SU-DHL-6 (cell line): Measurements from ENCODE around the gene CR1L.

Source experiments
- EZH2phosphoT487 ChIP-seq: fragments of 200-600 bp; sonication (generic), shearing (Covaris generic); conservative IDR thresholded peaks from 2 replicates; pipeline ENCODE4 v1.6.1; 2018; ENCODE audit warnings: mild to moderate bottlenecking, antibody characterized with exemption, low read length, moderate library complexity, mixed read lengths
- TF ChIP-seq, protein P1 (sequence below): fragments of 200-600 bp; sonication (generic); IDR thresholded peaks from one replicate; pipeline ENCODE4 v1.5.1; 2017; ENCODE audit warnings: antibody characterized with exemption, mild to moderate bottlenecking, low read length, moderate library complexity; ENCODE audit not compliant: insufficient read depth, poor library complexity, severe bottlenecking

DNA sequence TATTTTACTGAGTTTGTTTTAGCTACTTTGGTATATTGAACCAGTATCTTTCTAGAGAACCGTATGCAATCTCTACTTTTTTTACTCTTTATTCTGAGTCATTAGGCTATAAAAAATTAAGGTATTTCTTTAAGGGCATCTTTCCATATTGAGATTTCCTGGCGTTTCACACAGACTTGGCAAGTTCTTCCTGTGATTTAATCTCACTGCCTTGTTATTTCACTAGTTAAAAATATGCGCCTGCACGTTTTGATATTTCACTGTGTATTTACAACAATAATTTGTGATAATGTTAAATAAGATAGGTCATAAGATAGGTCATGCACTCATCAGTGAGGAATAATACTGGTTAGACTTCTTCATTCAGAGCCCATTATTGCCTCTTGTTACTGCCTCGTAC, 16.2 kb upstream of the CR1L start:
- TF ChIP-seq, protein P1, sequence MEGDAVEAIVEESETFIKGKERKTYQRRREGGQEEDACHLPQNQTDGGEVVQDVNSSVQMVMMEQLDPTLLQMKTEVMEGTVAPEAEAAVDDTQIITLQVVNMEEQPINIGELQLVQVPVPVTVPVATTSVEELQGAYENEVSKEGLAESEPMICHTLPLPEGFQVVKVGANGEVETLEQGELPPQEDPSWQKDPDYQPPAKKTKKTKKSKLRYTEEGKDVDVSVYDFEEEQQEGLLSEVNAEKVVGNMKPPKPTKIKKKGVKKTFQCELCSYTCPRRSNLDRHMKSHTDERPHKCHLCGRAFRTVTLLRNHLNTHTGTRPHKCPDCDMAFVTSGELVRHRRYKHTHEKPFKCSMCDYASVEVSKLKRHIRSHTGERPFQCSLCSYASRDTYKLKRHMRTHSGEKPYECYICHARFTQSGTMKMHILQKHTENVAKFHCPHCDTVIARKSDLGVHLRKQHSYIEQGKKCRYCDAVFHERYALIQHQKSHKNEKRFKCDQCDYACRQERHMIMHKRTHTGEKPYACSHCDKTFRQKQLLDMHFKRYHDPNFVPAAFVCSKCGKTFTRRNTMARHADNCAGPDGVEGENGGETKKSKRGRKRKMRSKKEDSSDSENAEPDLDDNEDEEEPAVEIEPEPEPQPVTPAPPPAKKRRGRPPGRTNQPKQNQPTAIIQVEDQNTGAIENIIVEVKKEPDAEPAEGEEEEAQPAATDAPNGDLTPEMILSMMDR = no peak
- TF ChIP-seq EZH2phosphoT487 = no peak
